IMR-90 (cell line): ENCODE measurements around the gene OPN4. TPM values are rescaled to one million over a fixed set of nuclear protein-coding genes. Genes with fewer than 3 reads are reported as not detected.

Source experiments
- ATAC-seq: fragments of 200-7000 bp; cut with Tn5 transposase; 2 replicates; pipeline ENCODE4 v1.9.1; 2020; ENCODE audit warnings: low read depth, mild to moderate bottlenecking, moderate library complexity
- BruUV-seq: library from RNA; stranded (reverse); fragments of 400-500 nt; replicated peaks from 2 replicates; lab custom pipeline; 2021; lab: Mats Ljungman, UMichigan
- CTCF ChIA-PET: fragments of 300-600 bp; formaldehyde crosslinking; extraction: SDS; loops from one replicate; lab custom pipeline; 2021; ENCODE audit warnings: antibody characterized with exemption; lab: Yijun Ruan, JAX
- POLR2A ChIA-PET: fragments of 300-600 bp; sonication (Branson Sonifier 250); formaldehyde crosslinking; loops from one replicate; lab custom pipeline; 2022; ENCODE audit warnings: antibody characterized with exemption; ENCODE audit not compliant: unreplicated experiment; lab: Charles Lee
- DNase-seq: peaks from one replicate; pipeline ENCODE4 v3.0.0; 2013
- H2AFZ ChIP-seq: replicated peaks from 2 replicates; pipeline ENCODE3; 2013; ENCODE audit warnings: low read length, mild to moderate bottlenecking; ENCODE audit not compliant: poor library complexity
- H2AK5ac ChIP-seq: 2 replicates; pipeline ENCODE4 v1.6.1; 2013; ENCODE audit warnings: low read depth, low read length, inconsistent platforms
- H2AK9ac ChIP-seq: replicated peaks from 2 replicates; pipeline ENCODE3; 2013; ENCODE audit warnings: mild to moderate bottlenecking, low read depth, low read length, moderate library complexity; ENCODE audit not compliant: poor library complexity
- H2BK120ac ChIP-seq: 2 replicates; pipeline ENCODE4 v1.6.1; 2013; ENCODE audit warnings: low read depth, low read length, inconsistent platforms
- H2BK15ac ChIP-seq: 3 replicates; pipeline ENCODE4 v1.6.1; 2013; ENCODE audit warnings: low read depth, low read length, inconsistent platforms
- H2BK20ac ChIP-seq: 2 replicates; pipeline ENCODE4 v1.6.1; 2013; ENCODE audit warnings: low read depth, mild to moderate bottlenecking, inconsistent platforms, low read length, moderate library complexity
- H2BK5ac ChIP-seq: 2 replicates; pipeline ENCODE4 v1.6.1; 2013; ENCODE audit warnings: mild to moderate bottlenecking, low read depth, low read length, inconsistent platforms; ENCODE audit not compliant: poor library complexity, severe bottlenecking
- H3K14ac ChIP-seq: replicated peaks from 2 replicates; pipeline ENCODE4 v1.6.1; 2013; ENCODE audit warnings: low read depth, low read length, inconsistent platforms
- H3K18ac ChIP-seq: 2 replicates; pipeline ENCODE4 v1.6.1; 2013; ENCODE audit warnings: low read depth, low read length, control low read depth
- H3K23ac ChIP-seq: 2 replicates; pipeline ENCODE4 v1.6.1; 2013; ENCODE audit warnings: low read depth, low read length, inconsistent platforms
- H3K27ac ChIP-seq: 2 replicates; pipeline ENCODE4 v1.5.1; 2013; ENCODE audit warnings: mild to moderate bottlenecking, control low read depth, low read length; ENCODE audit not compliant: insufficient read depth
- H3K27me3 ChIP-seq: 2 replicates; pipeline ENCODE4 v1.6.1; 2013; ENCODE audit warnings: low read length; ENCODE audit not compliant: control insufficient read depth, insufficient read depth
- H3K36me3 ChIP-seq: 2 replicates; pipeline ENCODE4 v1.6.1; 2013; ENCODE audit warnings: low read length, mixed read lengths; ENCODE audit not compliant: control insufficient read depth, insufficient read depth
- H3K4ac ChIP-seq: 2 replicates; pipeline ENCODE4 v1.6.1; 2013; ENCODE audit warnings: low read depth, low read length, inconsistent platforms
- H3K4me1 ChIP-seq: 2 replicates; pipeline ENCODE4 v1.6.1; 2013; ENCODE audit warnings: low read length, mixed read lengths; ENCODE audit not compliant: control insufficient read depth, insufficient read depth
- H3K4me2 ChIP-seq: 2 replicates; pipeline ENCODE4 v1.6.1; 2013; ENCODE audit warnings: low read depth, mild to moderate bottlenecking, control low read depth, low read length, moderate library complexity
- H3K4me3 ChIP-seq: 2 replicates; pipeline ENCODE4 v1.5.1; 2013; ENCODE audit warnings: low read depth, mild to moderate bottlenecking, control low read depth, low read length, moderate library complexity; ENCODE audit not compliant: insufficient read depth
- H3K56ac ChIP-seq: 2 replicates; pipeline ENCODE4 v1.6.1; 2013; ENCODE audit warnings: low read length, inconsistent platforms; ENCODE audit not compliant: insufficient read depth; ENCODE audit errors: extremely low read depth
- H3K79me1 ChIP-seq, 2 experiments: 2 replicates each; pipeline ENCODE4 v1.6.1; 2013; ENCODE audit warnings: low read length in 2 of 2, inconsistent platforms in 1 of 2, low read depth in 1 of 2
- H3K9ac ChIP-seq: 2 replicates; pipeline ENCODE4 v1.6.1; 2013; ENCODE audit warnings: low read depth, low read length, control low read depth
- H3K9me1 ChIP-seq: 2 replicates; pipeline ENCODE4 v1.6.1; 2013; ENCODE audit warnings: low read length, inconsistent platforms; ENCODE audit not compliant: insufficient read depth
- H3K9me3 ChIP-seq: 2 replicates; pipeline ENCODE4 v1.6.1; 2013; ENCODE audit warnings: low read length; ENCODE audit not compliant: control insufficient read depth, insufficient read depth
- H4K20me1 ChIP-seq: 2 replicates; pipeline ENCODE4 v1.6.1; 2013; ENCODE audit warnings: low read length, inconsistent platforms; ENCODE audit not compliant: insufficient read depth
- H4K5ac ChIP-seq: 2 replicates; pipeline ENCODE4 v1.6.1; 2013; ENCODE audit warnings: mild to moderate bottlenecking, low read depth, low read length, control low read depth
- H4K8ac ChIP-seq, 2 experiments: 2 replicates each; pipeline ENCODE4 v1.6.1; 2013; ENCODE audit warnings: low read depth in 2 of 2, low read length in 2 of 2, control low read depth in 1 of 2, inconsistent platforms in 1 of 2
- H4K91ac ChIP-seq: 2 replicates; pipeline ENCODE4 v1.6.1; 2013; ENCODE audit warnings: low read depth, low read length, inconsistent platforms; ENCODE audit not compliant: insufficient read depth
- WGBS, 2 experiments: methylation state at CpG; one replicate each; pipeline versions ENCODE4 v1.1.5 to v1.1.7; 2013; ENCODE audit warnings: missing lambda C conversion rate in 2 of 2; ENCODE audit not compliant: insufficient read length in 1 of 2; ENCODE audit errors: extremely low coverage in 2 of 2; 5-methylcytosine and 5-hydroxymethylcytosine counted together
- dilution Hi-C: fragments of 300-500 bp; cut with HindIII; formaldehyde crosslinking; loops from one replicate; pipeline ENCODE4 v1.14.3; 2018; ENCODE audit warnings: low sequenced_read_pairs; ENCODE audit not compliant: unreplicated experiment
- in situ Hi-C: fragments of 300-500 bp; cut with MboI; formaldehyde crosslinking; loops from 3 replicates; pipeline ENCODE4 v1.14.3; 2019; ENCODE audit warnings: low sequenced_read_pairs, inconsistent platforms, mixed read lengths
- intact Hi-C: fragments of 100-400 bp; cut with micrococcal nuclease; formaldehyde crosslinking; loops from 2 replicates; pipeline ENCODE4 v1.10.0; 2022
- polyA plus RNA-seq, 3 experiments: library from polyadenylated mRNA; depleted of rRNA; stranded (reverse); fragments of >200 nt; gene quantifications; 2 replicates each; pipeline ENCODE4 v1.2.3, GENCODE V29; 2012; ENCODE audit warnings: low replicate concordance in 1 of 3
- total RNA-seq: library from RNA; depleted of rRNA; stranded (reverse); fragments of >200 nt; gene quantifications from 2 replicates; pipeline ENCODE4 v1.2.3, GENCODE V29; 2012
- TF ChIP-seq, protein P1 (sequence below): fragments of 150-350 bp; IDR thresholded peaks from 2 replicates; pipeline ENCODE4 v1.6.1; 2017; ENCODE audit warnings: mild to moderate bottlenecking, antibody characterized with exemption, low read length, low read depth

Gene OPN4
- total and polyA plus RNA-seq, 2 of the 4 experiments (the other 2 are of a cell fraction): 0.03 TPM; not detected in 1

DNA sequence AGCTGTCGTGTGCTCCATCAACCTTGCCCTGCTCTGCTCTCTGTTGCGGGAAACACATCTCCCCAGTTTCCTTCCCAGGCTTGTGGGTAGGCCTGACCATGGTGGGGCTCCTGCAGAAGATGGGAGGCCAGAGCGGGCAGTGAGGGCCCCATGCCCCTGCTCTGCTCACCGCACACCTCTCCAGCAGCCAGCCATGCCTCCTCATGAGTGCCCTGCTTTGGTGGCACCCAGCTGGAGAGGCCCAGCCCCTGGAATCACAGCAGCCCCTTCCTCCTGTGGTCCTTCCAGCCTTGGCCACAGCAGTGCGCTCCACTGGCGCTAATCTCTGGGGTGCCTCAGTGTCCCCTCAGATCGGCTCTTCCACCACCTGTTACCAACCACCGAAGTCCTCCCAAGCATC, 4.2 kb upstream of the OPN4 start:
- H2AK5ac ChIP-seq: peak overlapping the region; percentile 77
- no TSS peak for BruUV-seq
- POLR2A ChIA-PET: no interaction called here
- H2AFZ ChIP-seq: no peak overlapping the region
- CTCF ChIA-PET: no interaction called here
- H2BK15ac ChIP-seq: no peak overlapping the region
- no peak overlapping the region for H3K56ac ChIP-seq
- H3K9ac ChIP-seq: no peak overlapping the region
- in situ Hi-C loops: no loop called here
- ATAC-seq (no peak), DNase-seq (no peak)
- no peak overlapping the region for H2BK5ac ChIP-seq
- no peak overlapping the region for H2BK120ac ChIP-seq
- H3K27me3 ChIP-seq: no peaks in the 10 kb centered on the region; the same call in 1 of the 2 replicates
- peaks cover 16% of the 10 kb centered on the region for H3K9me1 ChIP-seq
- H2BK20ac ChIP-seq: no peak overlapping the region
- intact Hi-C loops: no loop called here
- TF ChIP-seq, protein P1, sequence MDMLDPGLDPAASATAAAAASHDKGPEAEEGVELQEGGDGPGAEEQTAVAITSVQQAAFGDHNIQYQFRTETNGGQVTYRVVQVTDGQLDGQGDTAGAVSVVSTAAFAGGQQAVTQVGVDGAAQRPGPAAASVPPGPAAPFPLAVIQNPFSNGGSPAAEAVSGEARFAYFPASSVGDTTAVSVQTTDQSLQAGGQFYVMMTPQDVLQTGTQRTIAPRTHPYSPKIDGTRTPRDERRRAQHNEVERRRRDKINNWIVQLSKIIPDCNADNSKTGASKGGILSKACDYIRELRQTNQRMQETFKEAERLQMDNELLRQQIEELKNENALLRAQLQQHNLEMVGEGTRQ: no peak
- H3K9me3 ChIP-seq: no peaks in the 10 kb centered on the region
- H3K36me3 ChIP-seq: no peaks in the 10 kb centered on the region
- H3K4me3 ChIP-seq: no peak overlapping the region
- H3K79me1 ChIP-seq: no peaks in the 10 kb centered on the region
- H3K14ac ChIP-seq: no peak overlapping the region
- H4K91ac ChIP-seq: no peak overlapping the region
- peak overlapping the region; percentile 18 for H2AK9ac ChIP-seq
- no peak overlapping the region for H3K23ac ChIP-seq
- no peak overlapping the region for H3K18ac ChIP-seq
- H4K8ac ChIP-seq: no peak overlapping the region
- H3K4me2 ChIP-seq: no peak overlapping the region
- no peaks in the 10 kb centered on the region for H4K20me1 ChIP-seq
- no peak overlapping the region; the same call in 1 of the 2 replicates for H3K4ac ChIP-seq
- H4K5ac ChIP-seq: no peak overlapping the region
- no peak overlapping the region for H3K27ac ChIP-seq
- peaks cover 11% of the 10 kb centered on the region for H3K4me1 ChIP-seq
- WGBS, 2 experiments: 92% methylated on average over 4 of the region's 8 CpGs; no CpG with 5 or more reads in 1 of the 2 experiments
- dilution Hi-C loops: no loop called here
